T-cell (primary cell): ENCODE data around the gene EOLA1. TPM values are rescaled to one million over a fixed set of nuclear protein-coding genes. Genes with fewer than 3 reads are reported as not detected.
"Not testable (repeated sequence)": the region's sequence is repeated elsewhere in the genome, so short reads cannot be mapped to it uniquely, and the experiment has no call there.

Experiments used
- ATAC-seq, 4 experiments: fragments of 200-7000 bp in 3 of 4; fragments of 150-1000 bp in 1 of 4; cut with Tn5 transposase; replicated peaks in 1 of 4; 1 replicate in 3 of 4; 2 replicates in 1 of 4; pipeline ENCODE4 v1.10.0; 2021; ENCODE audit warnings: moderate library complexity in 3 of 4, mild to moderate bottlenecking in 2 of 4, moderate number of reproducible peaks in 1 of 4
- CTCF ChIA-PET, 2 donors: fragments of 300-600 bp; sonication (Branson Sonifier 250); formaldehyde crosslinking; loops; one replicate each; lab custom pipeline; 2022; ENCODE audit warnings: antibody characterized with exemption in 2 of 2; lab: Charles Lee
- POLR2A ChIA-PET, 2 donors: fragments of 300-600 bp; sonication (Branson Sonifier 250); formaldehyde crosslinking; loops; one replicate each; lab custom pipeline; 2022; ENCODE audit warnings: antibody characterized with exemption in 2 of 2; lab: Charles Lee
- DNase-seq, 35 experiments: peaks; one replicate each; pipeline versions ENCODE4 v3.0.0 to v3.0.0-alpha.2; 2013 to 2023
- H3K27ac ChIP-seq: one replicate; pipeline ENCODE4 v1.5.1; 2013; ENCODE audit warnings: low read length
- H3K27me3 ChIP-seq, 2 experiments: replicated peaks in 1 of 2; 1 replicate in 1 of 2; 2 replicates in 1 of 2; pipeline versions ENCODE4 v1.6.1 to v1.7.0; 2013; ENCODE audit warnings: low read length in 1 of 2, mixed read lengths in 1 of 2; ENCODE audit not compliant: control insufficient read depth in 2 of 2, insufficient read depth in 2 of 2; ENCODE audit errors: extremely low read depth in 1 of 2
- H3K36me3 ChIP-seq, 2 donors: 1 replicate in 1 of 2; 2 replicates in 1 of 2; pipeline versions ENCODE4 v1.6.1 to v1.7.0; 2013; ENCODE audit warnings: low read length in 1 of 2; ENCODE audit not compliant: control insufficient read depth in 2 of 2, insufficient read depth in 1 of 2; ENCODE audit errors: extremely low read depth in 1 of 2
- H3K4me1 ChIP-seq, 2 experiments: 1 replicate in 1 of 2; 2 replicates in 1 of 2; pipeline versions ENCODE4 v1.6.1 to v1.7.0; 2013; ENCODE audit warnings: low read length in 2 of 2, mixed read lengths in 1 of 2; ENCODE audit not compliant: insufficient read depth in 2 of 2, control insufficient read depth in 1 of 2; ENCODE audit errors: extremely low read depth in 1 of 2
- H3K4me3 ChIP-seq, 2 donors: 1 replicate in 1 of 2; 2 replicates in 1 of 2; pipeline versions ENCODE4 v1.5.1 to v1.7.0; 2013; ENCODE audit warnings: mild to moderate bottlenecking in 2 of 2, low read length in 1 of 2, moderate library complexity in 1 of 2; ENCODE audit not compliant: control insufficient read depth in 1 of 2; ENCODE audit errors: extremely low read depth in 1 of 2
- H3K9me3 ChIP-seq: 2 replicates; pipeline ENCODE4 v1.7.0; 2013
- H3K27ac Mint-ChIP-seq, 2 donors: one replicate each; pipeline ENCODE4 v1.8.0; 2020 to 2021; ENCODE audit warnings: mild to moderate bottlenecking in 2 of 2, mixed read lengths in 2 of 2
- H3K27me3 Mint-ChIP-seq, 2 donors: one replicate each; pipeline ENCODE4 v1.8.0; 2021 to 2022; ENCODE audit warnings: mixed read lengths in 2 of 2
- H3K36me3 Mint-ChIP-seq: one replicate; pipeline ENCODE4 v1.8.0; 2021; ENCODE audit warnings: mixed read lengths
- H3K4me1 Mint-ChIP-seq, 3 donors: one replicate each; pipeline ENCODE4 v1.8.0; 2020 to 2022; ENCODE audit warnings: mixed read lengths in 3 of 3, mild to moderate bottlenecking in 1 of 3
- H3K4me3 Mint-ChIP-seq, 3 donors: one replicate each; pipeline ENCODE4 v1.8.0; 2020 to 2022; ENCODE audit warnings: mild to moderate bottlenecking in 3 of 3, mixed read lengths in 3 of 3, moderate library complexity in 3 of 3
- H3K9me3 Mint-ChIP-seq, 3 donors: one replicate each; pipeline ENCODE4 v1.8.0; 2020 to 2022; ENCODE audit warnings: mixed read lengths in 3 of 3
- WGBS: methylation state at CpG from one replicate; pipeline ENCODE4 v1.1.5; 2013; ENCODE audit warnings: missing lambda C conversion rate; ENCODE audit not compliant: insufficient coverage; 5-methylcytosine and 5-hydroxymethylcytosine counted together
- total RNA-seq, 35 experiments: library from RNA in 6 of 35; stranded (reverse) in 6 of 35; fragments of 120-200 nt in 1 of 35; gene quantifications; one replicate each; pipeline versions ENCODE4 v1.2.1 to v1.2.4 and lab custom pipeline; 2013 to 2026

EOLA1 gene
- total RNA-seq, 5 donors from 2014 or later (not counting 1 experiment from before 2014, with no cell fraction given), result 24.1 to 79.0 (median 39.4) TPM

GRCh38 chrX:149590993-149591392, 50.2 kb downstream of the EOLA1 start:
- H3K4me3 Mint-ChIP-seq, H3K27me3 Mint-ChIP-seq, H3K27ac ChIP-seq, H3K9me3 Mint-ChIP-seq, H3K27me3 ChIP-seq, CTCF ChIA-PET, ATAC-seq, H3K9me3 ChIP-seq, POLR2A ChIA-PET, H3K36me3 ChIP-seq, H3K4me1 Mint-ChIP-seq, H3K4me3 ChIP-seq, H3K27ac Mint-ChIP-seq, DNase-seq, H3K36me3 Mint-ChIP-seq, H3K4me1 ChIP-seq: not testable (repeated sequence)
- no CpG with 5 or more reads among the region's 7 CpGs for WGBS

DNA sequence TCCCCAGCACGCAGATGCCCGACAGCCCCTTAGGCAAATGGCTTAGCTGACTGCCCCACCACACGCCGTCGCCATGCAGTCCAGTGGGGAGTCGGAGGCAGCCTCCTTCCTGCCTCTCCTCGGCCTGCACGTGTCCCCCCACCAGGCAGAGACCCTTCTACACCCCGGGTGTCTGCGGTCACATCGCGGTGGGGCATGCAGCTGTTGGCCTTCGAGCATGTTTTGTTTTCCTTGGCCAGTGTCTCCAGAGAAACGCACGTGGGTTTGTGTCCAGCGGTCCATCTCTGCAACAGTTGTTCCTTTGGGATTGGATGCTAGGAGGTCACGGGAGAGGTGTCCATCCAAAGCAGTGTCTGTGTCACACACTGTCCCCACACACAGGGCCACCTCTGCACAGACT, 54.4 kb downstream of the EOLA1 start, which contains the start of gene HSFX2:
Gene HSFX2, minus strand, starts transcription at position 101 of the 400 bp plus-strand sequence. CDS start 614 bp downstream, outside the sequence.
- WGBS, result no CpG with 5 or more reads among the region's 17 CpGs
- H3K4me1 ChIP-seq, H3K27me3 ChIP-seq, POLR2A ChIA-PET, CTCF ChIA-PET, H3K27me3 Mint-ChIP-seq, H3K27ac Mint-ChIP-seq, H3K4me3 ChIP-seq, H3K9me3 ChIP-seq, H3K36me3 Mint-ChIP-seq, ATAC-seq, H3K4me1 Mint-ChIP-seq, H3K4me3 Mint-ChIP-seq, DNase-seq, H3K36me3 ChIP-seq, H3K27ac ChIP-seq, H3K9me3 Mint-ChIP-seq: not testable (repeated sequence)

DNA sequence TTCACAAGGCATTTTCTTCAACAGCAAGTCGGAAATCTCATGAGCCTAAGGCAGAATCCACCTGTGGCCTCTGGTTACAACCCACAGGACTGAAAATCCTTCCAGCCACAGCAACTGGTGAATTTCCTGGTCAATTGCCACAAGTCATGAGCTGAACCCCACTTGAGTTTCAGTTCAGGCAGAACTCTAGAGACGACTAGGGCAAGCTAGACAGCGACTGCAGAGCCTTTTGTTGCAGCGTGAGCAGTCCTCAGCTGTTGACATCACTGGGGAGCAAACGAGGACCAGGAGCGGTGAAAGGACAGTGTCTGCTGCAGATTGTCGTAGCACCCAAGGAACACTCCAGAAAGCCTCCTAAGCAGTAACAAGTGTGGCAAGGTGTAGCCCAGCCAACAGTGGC, 55.1 kb downstream of the EOLA1 start:
- ATAC-seq, H3K4me1 ChIP-seq, H3K9me3 ChIP-seq, H3K4me3 ChIP-seq, H3K27me3 ChIP-seq, DNase-seq, POLR2A ChIA-PET, H3K4me1 Mint-ChIP-seq, H3K4me3 Mint-ChIP-seq, H3K36me3 Mint-ChIP-seq, H3K9me3 Mint-ChIP-seq, H3K27ac ChIP-seq, H3K27me3 Mint-ChIP-seq, CTCF ChIA-PET, H3K27ac Mint-ChIP-seq, H3K36me3 ChIP-seq: not testable (repeated sequence)
- WGBS, result no CpG with 5 or more reads among the region's 7 CpGs

Other genes with a start within 250 kb of the EOLA1 start
- 100 to 1,000 TPM; 152 to 402 (median 182) TPM for gene IDS, start 35.7 kb upstream of the EOLA1 start, total RNA-seq
- not detected for gene HSFX3, start 8.9 kb downstream of the EOLA1 start, total RNA-seq
- gene MAGEA9B, start 46.4 kb downstream of the EOLA1 start, total RNA-seq, result not detected
- gene HSFX2, start 54.3 kb downstream of the EOLA1 start, total RNA-seq, result not detected
- gene TMEM185A, start 90.8 kb downstream of the EOLA1 start, total RNA-seq, result 10 to 100 TPM; 13.8 to 26.5 (median 25.6) TPM
- not detected for gene MAGEA11, start 171.0 kb downstream of the EOLA1 start, total RNA-seq
- 1 to 10 TPM in 3 of 5 donors, under 1 TPM in 2; 0.50 to 3.2 (median 1.8) TPM for gene HSFX1, start 233.1 kb downstream of the EOLA1 start, total RNA-seq
- not detected for gene MAGEA9, start 240.9 kb downstream of the EOLA1 start, total RNA-seq